NT2/D1 (cell line): Measurements from ENCODE around the gene ZBTB20.

Source experiments
- DNase-seq: peaks from one replicate; pipeline ENCODE4 v3.0.0-alpha.2; 2011; ENCODE audit warnings: low read depth, low spot score
- H3K27me3 ChIP-seq: 2 replicates; pipeline ENCODE4 v1.6.0; 2011; ENCODE audit warnings: mild to moderate bottlenecking; ENCODE audit not compliant: insufficient read length, insufficient read depth
- H3K36me3 ChIP-seq: 2 replicates; pipeline ENCODE4 v1.6.1; 2011; ENCODE audit warnings: mild to moderate bottlenecking, low read length, mixed read lengths; ENCODE audit not compliant: insufficient read depth, insufficient read length
- H3K4me1 ChIP-seq: 2 replicates; pipeline ENCODE4 v1.5.1; 2011; ENCODE audit not compliant: insufficient read depth, insufficient read length
- H3K4me3 ChIP-seq: 2 replicates; pipeline ENCODE4 v1.5.1; 2011; ENCODE audit warnings: low read depth; ENCODE audit not compliant: insufficient read length
- H3K9ac ChIP-seq: 2 replicates; pipeline ENCODE4 v1.6.0; 2011; ENCODE audit warnings: low read depth; ENCODE audit not compliant: insufficient read length
- H3K9me3 ChIP-seq: 2 replicates; pipeline ENCODE4 v1.5.1; 2011; ENCODE audit warnings: mild to moderate bottlenecking, low read length; ENCODE audit not compliant: insufficient read depth
- SUZ12 ChIP-seq: IDR thresholded peaks from 2 replicates; pipeline ENCODE4 v1.6.1; 2011; ENCODE audit not compliant: insufficient read length, insufficient read depth; ENCODE audit errors: extremely low read depth
- YY1 ChIP-seq: IDR thresholded peaks from 2 replicates; pipeline ENCODE4 v1.6.1; 2011; ENCODE audit not compliant: insufficient read length, insufficient read depth
- ZNF274 ChIP-seq: IDR thresholded peaks from 2 replicates; pipeline ENCODE4 v1.6.1; 2011; ENCODE audit warnings: mild to moderate bottlenecking, low read depth, low read length

ZBTB20 gene

GRCh38 chr3:114558271-114558670 is 588.8 kb downstream of the ZBTB20 start:
- no peaks in the 10 kb centered on the region for H3K36me3 ChIP-seq
- no peaks in the 10 kb centered on the region for H3K4me1 ChIP-seq
- H3K27me3 ChIP-seq, result no peaks in the 10 kb centered on the region
- no peak for TF ChIP-seq SUZ12
- no peak for TF ChIP-seq ZNF274
- TF ChIP-seq YY1, result no peak
- DNase-seq, result no peak
- H3K9ac ChIP-seq, result no peak overlapping the region
- no peaks in the 10 kb centered on the region for H3K9me3 ChIP-seq
- no peak overlapping the region for H3K4me3 ChIP-seq

DNA sequence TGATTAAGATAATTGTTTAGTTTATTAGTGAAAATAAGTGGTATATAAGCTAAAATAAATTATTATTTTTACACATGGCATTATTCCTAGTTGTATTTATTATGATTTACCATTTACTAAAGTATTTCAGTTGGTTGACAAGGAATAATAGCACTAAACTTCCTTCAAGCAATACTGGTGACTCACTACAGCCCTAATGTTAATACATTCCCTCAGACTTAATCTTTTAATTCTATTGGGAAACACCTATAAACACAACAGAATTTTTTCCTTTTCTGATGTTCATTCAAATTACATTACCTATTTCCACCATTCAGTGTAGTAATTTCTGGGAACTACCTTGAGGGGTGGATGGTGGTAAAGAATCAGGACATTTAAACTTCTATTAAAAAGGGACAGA is 589.3 kb downstream of the ZBTB20 start:
- no peak for DNase-seq
- H3K4me1 ChIP-seq, result no peaks in the 10 kb centered on the region
- TF ChIP-seq SUZ12, result no peak
- no peak for TF ChIP-seq YY1
- TF ChIP-seq ZNF274, result no peak
- no peaks in the 10 kb centered on the region for H3K9me3 ChIP-seq
- no peaks in the 10 kb centered on the region for H3K27me3 ChIP-seq
- no peaks in the 10 kb centered on the region for H3K36me3 ChIP-seq
- H3K9ac ChIP-seq, result no peak overlapping the region
- no peak overlapping the region for H3K4me3 ChIP-seq

DNA sequence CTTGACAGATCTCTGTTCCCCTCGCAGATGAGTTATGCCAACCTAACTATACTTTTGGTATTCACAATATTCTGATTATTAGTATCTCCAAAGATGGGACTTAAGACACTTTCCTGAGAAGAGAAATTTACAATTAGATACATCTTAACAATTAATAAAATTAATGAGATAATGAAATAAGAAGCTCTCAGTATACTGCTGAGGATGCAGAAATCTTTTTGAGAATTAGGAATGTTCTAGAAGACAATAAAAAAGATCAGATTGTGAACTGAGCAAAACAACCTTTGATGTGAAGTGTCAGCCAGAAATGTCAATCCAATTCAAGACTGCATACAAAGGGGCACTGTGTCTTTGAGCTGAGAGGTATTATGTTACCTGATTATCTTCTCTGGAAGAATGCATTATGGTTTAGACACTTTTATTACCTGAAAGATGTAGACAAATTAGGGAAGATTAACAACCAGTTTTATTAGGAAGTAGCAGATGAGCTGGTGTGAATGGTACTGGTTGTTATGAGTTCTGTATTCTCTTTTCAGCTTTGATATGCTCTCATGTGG is 590.4 kb downstream of the ZBTB20 start:
- H3K4me1 ChIP-seq, result no peaks in the 10 kb centered on the region
- no peaks in the 10 kb centered on the region for H3K27me3 ChIP-seq
- no peak for DNase-seq
- no peaks in the 10 kb centered on the region for H3K9me3 ChIP-seq
- H3K4me3 ChIP-seq, result no peak overlapping the region
- H3K36me3 ChIP-seq, result no peaks in the 10 kb centered on the region
- no peak for TF ChIP-seq YY1
- TF ChIP-seq ZNF274, result no peak
- no peak for TF ChIP-seq SUZ12
- H3K9ac ChIP-seq, result no peak overlapping the region

GRCh38 chr3:114554731-114555130 is 592.4 kb downstream of the ZBTB20 start:
- TF ChIP-seq SUZ12 (no peak), YY1 (no peak), ZNF274 (no peak)
- Histone ChIP-seq H3K4me1 (no peaks in the 10 kb centered on the region), H3K36me3 (no peaks in the 10 kb centered on the region), H3K27me3 (no peaks in the 10 kb centered on the region), H3K9ac (no peak overlapping the region), H3K4me3 (no peak overlapping the region), H3K9me3 (no peaks in the 10 kb centered on the region)
- DNase-seq, result no peak

DNA sequence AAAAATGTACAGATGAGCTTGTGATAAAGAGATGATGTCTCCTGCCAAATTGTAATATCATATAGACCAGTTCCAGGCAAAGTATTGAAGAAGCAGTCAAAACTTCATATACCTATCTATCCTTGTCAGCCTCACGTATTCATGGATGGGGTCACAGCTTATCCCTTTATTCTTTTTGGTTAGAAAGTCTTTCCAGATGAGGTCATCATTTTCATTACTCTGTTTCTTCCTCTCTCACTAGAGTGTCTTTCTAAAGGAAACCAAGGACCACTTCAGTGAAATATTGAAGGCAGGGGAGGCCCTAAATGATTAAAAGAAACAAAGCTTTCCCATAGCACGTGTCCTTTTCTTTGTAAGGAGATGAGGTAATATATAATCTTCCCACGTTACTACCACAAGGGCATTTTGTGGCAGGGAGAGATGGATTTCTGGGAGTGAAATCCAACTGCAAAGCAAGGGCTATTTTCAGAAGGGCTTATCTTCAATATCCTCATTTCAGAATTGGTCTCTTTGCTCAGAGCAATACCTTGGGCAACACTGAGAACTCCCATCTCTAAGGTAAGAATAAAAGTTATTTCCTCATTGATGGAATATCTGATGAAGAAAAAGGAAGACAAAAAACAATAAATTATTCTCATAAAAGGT is 593.0 kb downstream of the ZBTB20 start:
- Histone ChIP-seq H3K4me3 (no peak overlapping the region), H3K9me3 (no peaks in the 10 kb centered on the region), H3K36me3 (no peaks in the 10 kb centered on the region), H3K27me3 (no peaks in the 10 kb centered on the region), H3K9ac (no peak overlapping the region), H3K4me1 (no peaks in the 10 kb centered on the region)
- DNase-seq, result no peak
- TF ChIP-seq ZNF274 (no peak), SUZ12 (no peak), YY1 (no peak)

- TF ChIP-seq SUZ12 (no peak), YY1 (no peak), ZNF274 (no peak)
- Histone ChIP-seq H3K9me3 (no peaks in the 10 kb centered on the region), H3K4me3 (no peak overlapping the region), H3K4me1 (no peaks in the 10 kb centered on the region), H3K36me3 (no peaks in the 10 kb centered on the region), H3K27me3 (no peaks in the 10 kb centered on the region), H3K9ac (no peak overlapping the region)
- no peak for DNase-seq
Observed at GRCh38 chr3:114552527-114552812, 594.6 kb downstream of the ZBTB20 start.

DNA sequence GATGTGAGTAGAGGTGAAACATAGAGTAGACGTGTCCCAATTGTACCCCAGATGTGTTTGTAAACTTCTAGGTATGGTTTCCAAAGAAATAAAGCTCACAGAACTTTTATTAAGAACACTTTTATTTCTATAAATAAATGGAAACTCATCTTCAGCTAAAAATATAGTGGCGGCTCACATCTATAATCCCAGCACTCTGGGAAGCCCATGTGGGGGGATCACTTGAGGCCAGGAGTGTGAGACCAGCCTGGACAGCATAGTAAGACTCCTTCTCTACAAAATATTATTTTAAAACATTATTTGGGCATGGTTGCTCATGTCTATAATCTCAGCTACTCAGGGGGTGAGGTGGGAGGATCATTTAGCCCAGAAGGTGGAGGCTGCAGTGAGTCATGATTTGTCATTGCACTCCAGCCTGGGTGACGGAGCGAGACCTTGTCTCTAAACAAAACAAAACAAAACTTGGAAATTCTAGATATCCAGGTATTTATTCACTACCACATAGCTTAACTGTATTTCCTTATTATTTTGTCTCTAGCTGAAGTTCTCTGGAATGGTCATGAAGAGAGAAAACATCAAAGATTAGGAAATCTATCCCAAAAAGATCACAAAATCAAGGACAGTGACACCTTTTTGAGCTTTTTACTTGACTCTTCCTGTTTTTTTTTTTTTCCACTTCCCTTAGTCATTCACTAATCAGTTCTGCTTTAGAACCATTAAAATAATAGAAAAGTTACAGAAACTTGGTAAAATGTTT is 595.1 kb downstream of the ZBTB20 start:
- TF ChIP-seq YY1 (no peak), ZNF274 (no peak), SUZ12 (no peak)
- no peak for DNase-seq
- Histone ChIP-seq H3K27me3 (no peaks in the 10 kb centered on the region), H3K9me3 (no peaks in the 10 kb centered on the region), H3K4me1 (no peaks in the 10 kb centered on the region), H3K4me3 (no peak overlapping the region), H3K9ac (no peak overlapping the region), H3K36me3 (no peaks in the 10 kb centered on the region)
